H9 (cell line): ENCODE results near the gene PLXND1. TPM values are rescaled to one million over a fixed set of nuclear protein-coding genes. Genes with fewer than 3 reads are reported as not detected.

Source experiments
- DNase-seq: peaks from one replicate; pipeline ENCODE4 v3.0.0-alpha.2; 2017
- H2AFZ ChIP-seq: one replicate; pipeline ENCODE4 v1.6.1; 2013; ENCODE audit warnings: mild to moderate bottlenecking, low read length, control low read depth, moderate library complexity
- H2AK5ac ChIP-seq: 2 replicates; pipeline ENCODE4 v1.6.1; 2013; ENCODE audit warnings: low read length, control low read depth, mixed read lengths; ENCODE audit not compliant: insufficient read length
- H2BK120ac ChIP-seq: one replicate; pipeline ENCODE4 v1.6.1; 2013; ENCODE audit warnings: low read depth, mild to moderate bottlenecking, low read length, control low read depth, inconsistent platforms; ENCODE audit not compliant: poor library complexity, severe bottlenecking
- H2BK12ac ChIP-seq: 2 replicates; pipeline ENCODE4 v1.6.1; 2013; ENCODE audit warnings: low read length, control low read depth, mixed read lengths, low read depth; ENCODE audit not compliant: insufficient read length
- H2BK15ac ChIP-seq: 2 replicates; pipeline ENCODE4 v1.6.1; 2013; ENCODE audit warnings: low read depth, low read length, control low read depth
- H2BK20ac ChIP-seq: one replicate; pipeline ENCODE4 v1.6.1; 2013; ENCODE audit warnings: low read depth, mild to moderate bottlenecking, low read length, control low read depth, inconsistent platforms; ENCODE audit not compliant: poor library complexity, severe bottlenecking
- H2BK5ac ChIP-seq: 2 replicates; pipeline ENCODE4 v1.6.1; 2013; ENCODE audit warnings: low read length, control low read depth, mixed read lengths; ENCODE audit not compliant: insufficient read length
- H3K14ac ChIP-seq: 2 replicates; pipeline ENCODE4 v1.6.1; 2013; ENCODE audit warnings: low read length, control low read depth; ENCODE audit not compliant: insufficient read depth
- H3K18ac ChIP-seq: 2 replicates; pipeline ENCODE4 v1.6.1; 2013; ENCODE audit warnings: low read depth, mild to moderate bottlenecking, mixed read lengths, low read length, control low read depth; ENCODE audit not compliant: insufficient read length
- H3K23ac ChIP-seq: 2 replicates; pipeline ENCODE4 v1.6.1; 2013; ENCODE audit warnings: low read length, control low read depth, mixed read lengths, low read depth; ENCODE audit not compliant: insufficient read length
- H3K23me2 ChIP-seq: 2 replicates; pipeline ENCODE4 v1.6.1; 2013; ENCODE audit warnings: low read depth, mild to moderate bottlenecking, mixed read lengths, low read length, control low read depth; ENCODE audit not compliant: insufficient read length, poor library complexity, severe bottlenecking
- H3K27ac ChIP-seq: 2 replicates; pipeline ENCODE4 v1.5.1; 2013; ENCODE audit warnings: low read length, control low read depth, mixed read lengths, low read depth; ENCODE audit not compliant: insufficient read length
- H3K27me3 ChIP-seq: 2 replicates; pipeline ENCODE4 v1.6.1; 2013; ENCODE audit warnings: low read length, control low read depth, inconsistent platforms; ENCODE audit not compliant: insufficient read depth
- H3K4ac ChIP-seq: 2 replicates; pipeline ENCODE4 v1.6.1; 2013; ENCODE audit warnings: low read depth, mild to moderate bottlenecking, control low read depth, inconsistent platforms, low read length, moderate library complexity
- H3K4me1 ChIP-seq: 2 replicates; pipeline ENCODE4 v1.6.1; 2013; ENCODE audit warnings: low read length, control low read depth, inconsistent platforms; ENCODE audit not compliant: insufficient read depth
- H3K4me2 ChIP-seq: 2 replicates; pipeline ENCODE4 v1.6.1; 2013; ENCODE audit warnings: low read length, control low read depth, mixed read lengths; ENCODE audit not compliant: insufficient read length, insufficient read depth
- H3K56ac ChIP-seq: 2 replicates; pipeline ENCODE4 v1.6.1; 2013; ENCODE audit warnings: low read depth, mild to moderate bottlenecking, mixed read lengths, low read length, control low read depth; ENCODE audit not compliant: insufficient read length
- H3K79me1 ChIP-seq: 2 replicates; pipeline ENCODE4 v1.6.1; 2013; ENCODE audit warnings: low read depth, mild to moderate bottlenecking, moderate library complexity, low read length, control low read depth, inconsistent platforms; ENCODE audit not compliant: insufficient read depth, poor library complexity, severe bottlenecking
- H3K79me2 ChIP-seq: 2 replicates; pipeline ENCODE4 v1.6.1; 2013; ENCODE audit warnings: low read length, control low read depth, inconsistent platforms; ENCODE audit not compliant: insufficient read depth
- H3K9ac ChIP-seq: 2 replicates; pipeline ENCODE4 v1.6.1; 2013; ENCODE audit warnings: low read length, control low read depth, mixed read lengths; ENCODE audit not compliant: insufficient read length; ENCODE audit errors: extremely low read depth
- H3K9me3 ChIP-seq: one replicate; pipeline ENCODE4 v1.6.1; 2013; ENCODE audit warnings: low read depth, low read length, inconsistent platforms; ENCODE audit not compliant: control insufficient read depth
- H3T11ph ChIP-seq: one replicate; pipeline ENCODE4 v1.6.1; 2013; ENCODE audit warnings: mild to moderate bottlenecking, low read length, control low read depth, inconsistent platforms
- H4K20me1 ChIP-seq: one replicate; pipeline ENCODE4 v1.6.1; 2013; ENCODE audit not compliant: control insufficient read depth, insufficient read length, insufficient read depth
- H4K5ac ChIP-seq: 2 replicates; pipeline ENCODE4 v1.6.1; 2013; ENCODE audit warnings: low read depth, mild to moderate bottlenecking, mixed read lengths, low read length, control low read depth; ENCODE audit not compliant: insufficient read length
- H4K8ac ChIP-seq: replicated peaks from 2 replicates; pipeline ENCODE4 v1.6.1; 2013; ENCODE audit warnings: low read length, control low read depth, mixed read lengths, low read depth; ENCODE audit not compliant: insufficient read length
- H4K91ac ChIP-seq: 2 replicates; pipeline ENCODE4 v1.6.1; 2013; ENCODE audit warnings: low read depth, mild to moderate bottlenecking, moderate library complexity, mixed read lengths, low read length, control low read depth; ENCODE audit not compliant: insufficient read length
- H3K27ac Mint-ChIP-seq, 3 experiments: 2 replicates in 2 of 3; 3 replicates in 1 of 3; pipeline ENCODE4 v1.8.0; 2020 to 2021; ENCODE audit warnings: mixed read lengths in 3 of 3, mild to moderate bottlenecking in 1 of 3, moderate library complexity in 1 of 3
- H3K27me3 Mint-ChIP-seq: 2 replicates; pipeline ENCODE4 v1.8.0; 2021; ENCODE audit warnings: low read depth, mild to moderate bottlenecking, moderate library complexity, mixed read lengths
- H3K36me3 Mint-ChIP-seq, 3 experiments: 2 replicates in 2 of 3; 3 replicates in 1 of 3; pipeline ENCODE4 v1.8.0; 2020 to 2021; ENCODE audit warnings: low read depth in 3 of 3, mixed read lengths in 3 of 3; ENCODE audit not compliant: insufficient read depth in 1 of 3
- H3K4me1 Mint-ChIP-seq, 2 experiments: 2 replicates each; pipeline ENCODE4 v1.8.0; 2020; ENCODE audit warnings: mixed read lengths in 2 of 2
- H3K4me3 Mint-ChIP-seq, 2 experiments: 2 replicates in 1 of 2; 3 replicates in 1 of 2; pipeline ENCODE4 v1.8.0; 2020 to 2021; ENCODE audit warnings: mild to moderate bottlenecking in 2 of 2, mixed read lengths in 2 of 2, moderate library complexity in 1 of 2
- H3K9me3 Mint-ChIP-seq, 2 experiments: 2 replicates in 1 of 2; 3 replicates in 1 of 2; pipeline ENCODE4 v1.8.0; 2020; ENCODE audit warnings: mild to moderate bottlenecking in 2 of 2, mixed read lengths in 2 of 2, moderate library complexity in 1 of 2
- CTCF ChIP-seq: fragments of 200-600 bp; sonication (generic); conservative IDR thresholded peaks from 3 replicates; pipeline ENCODE4 v1.8.0; 2021; ENCODE audit warnings: antibody characterized with exemption, mild to moderate bottlenecking
- WGBS: extraction: QIAGEN DNeasy Blood & Tissue Kit; methylation state at CpG from one replicate; pipeline ENCODE4 v1.1.7; 2013; ENCODE audit warnings: missing lambda C conversion rate, low lambda C conversion rate, mixed read lengths; ENCODE audit not compliant: insufficient read length; ENCODE audit errors: extremely low coverage; 5-methylcytosine and 5-hydroxymethylcytosine counted together
- total RNA-seq: library from RNA; stranded (reverse); gene quantifications from 2 replicates; pipeline ENCODE4 v1.2.1, GENCODE V29; 2021

PLXND1 gene
- total RNA-seq, 1 experiment from 2014 or later, result 50.9 TPM

DNA sequence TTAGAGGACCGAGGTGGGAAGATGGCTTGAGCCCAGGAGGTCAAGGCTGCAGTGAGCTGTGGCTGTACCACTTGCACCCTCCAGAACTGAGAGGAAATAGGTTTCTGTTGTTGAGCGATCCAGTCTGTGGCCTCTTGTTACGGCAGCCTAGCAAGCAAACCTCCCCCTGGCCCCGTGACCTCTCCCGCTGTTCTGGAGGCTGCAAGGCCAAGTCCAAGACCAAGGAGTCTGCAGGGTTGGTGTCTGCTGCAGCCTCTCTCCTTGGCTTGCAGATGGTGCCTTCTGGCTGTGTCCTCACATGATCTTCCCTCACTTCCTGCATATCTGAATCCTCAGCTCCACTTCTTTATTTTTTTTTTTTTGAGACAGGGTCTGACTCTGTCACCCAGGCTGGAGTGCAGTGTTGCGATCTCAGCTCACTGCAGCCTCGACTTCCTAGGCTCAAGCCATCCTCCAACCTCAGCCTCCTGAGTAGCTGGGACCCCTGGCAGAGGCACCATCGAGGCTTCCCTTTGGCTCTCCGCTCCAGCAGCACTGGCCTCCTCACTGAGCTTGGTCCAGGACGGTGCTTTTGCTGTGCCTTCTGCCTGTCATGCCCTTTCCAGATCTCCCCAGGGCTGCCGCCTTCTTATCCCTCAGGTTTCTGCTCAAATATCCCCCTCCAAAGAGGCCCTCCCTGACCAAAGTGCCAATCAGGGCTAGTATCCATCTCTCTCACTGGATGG, 18.0 kb upstream of the PLXND1 start:
- no CpG with 5 or more reads among the region's 11 CpGs for WGBS
- Histone ChIP-seq H3K27me3 (no peaks in the 10 kb centered on the region), H2BK12ac (no peak overlapping the region), H3K27ac (no peak overlapping the region), H4K5ac (no peak overlapping the region), H4K8ac (no peak overlapping the region), H3K18ac (no peak overlapping the region), H3K23me2 (peaks cover 8% of the 10 kb centered on the region), H2BK120ac (no peak overlapping the region), H3K79me1 (no peaks in the 10 kb centered on the region), H3K79me2 (no peaks in the 10 kb centered on the region), H3K4ac (no peak overlapping the region), H3K9me3 (no peaks in the 10 kb centered on the region), H2BK20ac (no peak overlapping the region), H2BK15ac (no peak overlapping the region), H4K20me1 (no peaks in the 10 kb centered on the region), H3K14ac (no peak overlapping the region), H3K4me2 (no peak overlapping the region), H3T11ph (no peak overlapping the region), H3K56ac (no peak overlapping the region), H2BK5ac (no peak overlapping the region), H3K4me1 (peaks cover 6% of the 10 kb centered on the region; the same call in 1 of the 2 replicates), H2AFZ (no peak overlapping the region), H3K23ac (no peak overlapping the region), H4K91ac (no peak overlapping the region), H2AK5ac (no peak overlapping the region), H3K9ac (no peak overlapping the region)
- Mint-ChIP-seq H3K36me3 (no peaks in the 10 kb centered on the region; a peak in 1 of 7 replicates), H3K27ac (peak overlapping the region in 1 of 3 experiments; percentile 91; a peak in 2 of 7 replicates), H3K4me3 (no peak overlapping the region; a peak in 2 of 5 replicates), H3K27me3 (no peaks in the 10 kb centered on the region), H3K4me1 (peaks cover 20 to 32% of the 10 kb centered on the region in 2 experiments), H3K9me3 (no peaks in the 10 kb centered on the region)
- TF ChIP-seq CTCF, result no peak
- DNase-seq, result no peak
